GM19395 (cell line): ENCODE data around the gene SMARCE1.
"Not testable (repeated sequence)": the region's sequence is repeated elsewhere in the genome, so short reads cannot be mapped to it uniquely, and the experiment has no call there.

Experiments used
- ATAC-seq: cut with Tn5 transposase; IDR thresholded peaks from one replicate; pipeline ENCODE4 v1.9.1; 2021; ENCODE audit warnings: mild to moderate bottlenecking, moderate library complexity; ENCODE audit not compliant: unreplicated experiment

The SMARCE1 gene

DNA sequence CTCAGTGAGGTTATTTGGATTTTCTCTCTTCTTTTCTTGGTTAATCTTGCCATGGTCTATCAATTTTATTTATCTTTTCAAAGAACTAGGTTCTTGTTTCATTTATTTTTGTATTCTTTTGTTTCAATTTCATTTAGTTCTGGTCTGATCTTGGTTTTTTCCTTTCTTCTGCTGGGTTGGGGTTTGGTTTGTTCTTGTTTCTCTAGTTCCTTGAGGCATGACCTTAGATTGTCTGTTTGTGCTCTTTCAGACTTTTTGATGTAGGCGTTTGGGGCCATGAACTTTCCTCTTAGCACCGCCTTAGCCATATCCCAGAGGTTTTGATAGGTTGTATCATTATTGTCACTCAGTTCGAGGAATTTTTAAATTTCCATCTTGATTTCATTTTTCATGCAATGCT lies 61.4 kb downstream of the SMARCE1 start:
- ATAC-seq, result not testable (repeated sequence)

DNA sequence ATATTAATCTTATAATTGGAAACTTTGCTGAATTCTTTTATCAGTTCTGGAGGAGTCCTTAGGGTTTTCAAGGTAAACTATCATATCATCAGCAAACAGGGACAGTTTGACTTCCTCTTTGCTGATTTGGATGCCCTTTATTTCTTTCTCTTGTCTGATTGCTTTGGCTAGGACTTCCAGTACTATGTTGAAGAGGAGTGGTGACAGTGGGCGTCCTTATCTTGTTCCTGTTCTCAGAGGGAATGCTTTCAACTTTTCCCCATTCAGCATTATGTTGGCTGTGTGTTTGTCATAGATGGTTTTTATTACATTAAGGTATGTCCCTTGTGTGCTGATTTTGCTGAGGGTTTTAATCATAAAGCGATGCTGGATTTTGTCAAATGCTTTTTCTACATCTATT lies 62.7 kb downstream of the SMARCE1 start:
- not testable (repeated sequence) for ATAC-seq

DNA sequence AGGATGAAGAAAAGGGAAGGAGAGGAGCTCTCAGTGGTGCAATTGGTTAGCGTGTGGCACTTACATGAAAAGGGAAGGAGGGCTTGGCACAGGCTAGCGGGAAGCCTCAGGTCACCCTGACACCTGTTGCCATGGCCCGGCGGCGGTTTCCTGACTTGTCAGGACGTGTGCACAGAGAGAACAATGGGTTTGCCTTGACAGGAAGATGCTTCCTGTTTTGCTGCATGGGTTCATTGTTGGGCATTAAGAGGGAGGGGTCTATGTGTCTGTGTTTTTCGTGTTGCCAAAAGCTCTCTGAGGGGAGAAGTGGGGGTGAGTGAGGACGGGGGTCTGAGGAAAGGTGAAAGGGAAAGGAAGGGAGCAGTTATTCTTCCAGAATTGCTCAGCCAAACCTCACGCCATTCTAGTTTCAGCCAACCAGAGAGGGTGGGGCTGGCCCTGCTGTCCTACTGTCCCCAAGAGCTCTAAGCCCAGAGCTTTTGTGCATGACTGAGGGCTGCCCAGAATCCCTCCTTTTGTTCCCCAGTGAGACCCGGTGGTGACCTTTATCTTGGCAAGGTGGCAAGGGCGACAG lies 65.2 kb downstream of the SMARCE1 start:
- ATAC-seq, result peak; percentile 88

DNA sequence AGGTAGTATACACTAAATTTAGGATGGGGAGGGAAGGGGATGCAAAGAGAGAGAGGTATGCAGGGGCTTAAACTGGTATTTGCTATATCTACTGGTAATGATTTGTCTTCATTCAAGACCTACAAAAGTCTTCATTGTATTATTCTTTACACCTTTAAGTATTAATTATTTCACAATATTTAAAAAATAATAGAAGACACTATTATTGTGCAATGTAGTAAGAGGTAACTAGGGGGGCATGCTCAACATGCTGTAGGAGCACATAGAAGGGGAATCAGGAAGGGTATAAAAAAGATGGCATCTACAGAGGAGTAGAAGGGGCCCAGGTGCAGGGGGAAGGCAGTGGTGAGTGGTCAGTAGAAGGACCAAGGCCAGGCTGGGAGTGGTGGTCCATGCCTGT lies 67.5 kb downstream of the SMARCE1 start:
- ATAC-seq, result no peak

DNA sequence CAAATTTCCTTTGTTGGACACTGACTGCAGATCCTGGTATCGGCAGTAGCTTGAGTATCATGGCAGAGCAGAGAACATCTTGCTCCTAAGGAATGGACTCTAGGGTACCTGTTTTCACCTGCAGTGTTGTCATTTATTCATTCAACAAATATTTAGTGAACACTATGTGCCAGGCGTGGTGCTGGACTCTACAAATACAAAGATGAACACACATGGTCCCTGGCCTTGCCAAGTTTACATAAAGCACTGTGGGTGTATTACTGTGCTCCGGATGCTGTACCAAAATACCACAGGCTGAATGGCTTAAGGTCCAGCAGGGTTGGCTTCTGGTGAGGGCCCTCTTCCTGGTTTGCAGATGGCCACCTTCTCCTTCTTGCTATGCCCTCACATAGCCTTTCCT lies 68.1 kb downstream of the SMARCE1 start:
- ATAC-seq, result no peak

DNA sequence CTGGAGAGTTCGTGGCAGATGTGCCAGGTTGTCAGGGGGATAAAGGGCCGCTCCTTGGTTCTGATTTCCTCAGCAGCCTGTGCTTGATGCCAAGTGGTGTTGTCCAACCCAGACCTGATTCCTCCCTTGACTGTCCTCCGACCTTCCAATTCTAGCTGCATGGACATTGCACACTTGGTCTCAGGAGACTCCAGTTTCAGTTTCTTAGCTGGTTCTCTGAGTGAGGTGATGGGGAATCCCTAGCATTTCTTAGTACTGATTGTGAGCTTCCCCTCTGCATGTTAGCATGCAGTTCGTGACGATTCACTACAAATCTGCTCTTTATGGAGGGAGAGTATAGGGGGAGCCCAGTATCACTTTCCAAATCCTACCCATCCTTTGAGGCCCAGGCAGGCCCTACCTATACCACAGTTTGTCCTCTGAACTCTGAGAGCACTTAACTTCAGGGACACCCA lies 70.0 kb downstream of the SMARCE1 start:
- ATAC-seq, result peak; percentile 49

DNA sequence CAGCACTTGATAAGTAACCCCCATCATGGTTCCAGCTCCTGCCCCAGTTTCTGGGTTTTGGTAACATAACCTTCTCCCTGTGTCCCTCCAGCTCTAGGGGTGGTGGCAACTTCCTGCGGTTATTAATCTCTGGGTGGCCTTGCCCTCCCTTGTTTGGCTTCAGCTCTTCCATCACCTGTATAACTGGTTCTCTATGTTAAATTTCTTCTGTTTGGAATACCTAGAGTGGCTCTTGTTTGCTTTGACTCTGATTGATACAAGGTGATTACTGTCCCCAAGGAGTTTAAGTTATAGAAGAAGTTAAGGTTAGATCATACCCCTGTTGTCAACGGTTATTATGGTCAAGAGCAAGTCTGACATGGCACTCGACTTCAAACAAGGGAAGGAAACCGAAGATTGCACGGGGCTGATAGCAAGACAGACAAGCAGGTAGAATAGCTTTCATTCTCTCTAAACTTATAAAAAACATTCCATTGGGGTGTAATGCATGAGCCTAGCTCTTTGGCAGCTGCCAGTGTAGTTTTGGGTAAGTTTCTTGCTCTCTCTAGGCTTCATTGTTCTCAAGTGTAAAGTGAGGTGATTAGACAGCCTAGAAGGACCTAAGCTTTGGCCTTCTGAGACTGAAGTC lies 71.4 kb downstream of the SMARCE1 start:
- no peak for ATAC-seq
